GM18508 (cell line): ENCODE data around the gene KRT81.
"Not testable (repeated sequence)": the region's sequence is repeated elsewhere in the genome, so short reads cannot be mapped to it uniquely, and the experiment has no call there.

ENCODE experiments used
- ATAC-seq: cut with Tn5 transposase; IDR thresholded peaks from one replicate; pipeline ENCODE4 v1.9.1; 2021; ENCODE audit warnings: moderate number of reproducible peaks; ENCODE audit not compliant: insufficient read depth, unreplicated experiment

The KRT81 gene

DNA sequence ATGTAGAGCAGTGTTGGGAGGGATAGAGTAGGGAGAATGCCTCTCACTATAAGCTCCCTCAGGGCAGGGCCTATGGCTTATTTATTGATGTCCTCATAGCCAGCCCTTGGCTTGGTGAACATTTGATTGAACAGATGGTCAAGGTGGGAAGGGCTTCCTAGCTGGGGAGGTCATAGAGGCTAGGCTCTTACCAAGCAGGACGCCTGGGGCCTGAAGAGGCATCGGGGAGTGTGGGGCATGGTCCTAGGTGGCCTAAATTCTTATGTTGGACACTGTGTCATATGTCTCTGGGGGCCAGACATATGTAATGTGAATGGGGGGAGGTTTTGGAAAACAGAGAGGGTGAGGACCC, 34.8 kb downstream of the KRT81 start:
- no peak for ATAC-seq

DNA sequence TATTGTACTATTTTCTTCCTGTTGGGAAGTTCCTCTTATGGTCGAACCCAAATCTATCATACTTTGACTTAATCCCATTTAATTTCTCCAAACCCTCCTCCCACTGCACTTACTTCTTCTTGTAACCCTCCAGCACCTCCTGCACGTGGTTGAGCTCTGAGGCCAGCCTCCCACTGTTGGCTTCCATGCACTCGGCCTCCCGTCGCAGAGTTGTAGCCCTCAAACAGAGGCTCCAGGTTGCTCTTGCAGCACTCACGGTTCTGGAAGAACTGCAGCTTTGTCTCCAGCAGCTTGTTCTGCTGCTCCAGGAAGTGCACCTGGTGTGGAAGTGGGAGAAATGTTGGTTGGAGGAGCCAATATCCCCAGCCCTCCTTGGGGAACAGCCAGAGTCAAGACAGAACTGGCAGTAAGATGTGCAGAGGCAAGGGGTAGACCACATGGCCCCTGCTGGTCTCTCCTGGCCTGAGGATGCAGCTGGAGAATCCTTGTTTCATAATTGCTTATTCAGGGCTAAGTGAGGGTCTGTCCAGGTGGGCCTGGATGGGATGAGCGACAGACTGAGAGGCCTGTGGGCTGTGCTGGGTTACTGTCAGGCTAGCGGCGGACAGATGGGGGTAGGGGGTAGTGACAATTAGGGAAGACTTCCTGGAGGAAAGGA, 35.3 kb downstream of the KRT81 start:
- ATAC-seq: no peak

DNA sequence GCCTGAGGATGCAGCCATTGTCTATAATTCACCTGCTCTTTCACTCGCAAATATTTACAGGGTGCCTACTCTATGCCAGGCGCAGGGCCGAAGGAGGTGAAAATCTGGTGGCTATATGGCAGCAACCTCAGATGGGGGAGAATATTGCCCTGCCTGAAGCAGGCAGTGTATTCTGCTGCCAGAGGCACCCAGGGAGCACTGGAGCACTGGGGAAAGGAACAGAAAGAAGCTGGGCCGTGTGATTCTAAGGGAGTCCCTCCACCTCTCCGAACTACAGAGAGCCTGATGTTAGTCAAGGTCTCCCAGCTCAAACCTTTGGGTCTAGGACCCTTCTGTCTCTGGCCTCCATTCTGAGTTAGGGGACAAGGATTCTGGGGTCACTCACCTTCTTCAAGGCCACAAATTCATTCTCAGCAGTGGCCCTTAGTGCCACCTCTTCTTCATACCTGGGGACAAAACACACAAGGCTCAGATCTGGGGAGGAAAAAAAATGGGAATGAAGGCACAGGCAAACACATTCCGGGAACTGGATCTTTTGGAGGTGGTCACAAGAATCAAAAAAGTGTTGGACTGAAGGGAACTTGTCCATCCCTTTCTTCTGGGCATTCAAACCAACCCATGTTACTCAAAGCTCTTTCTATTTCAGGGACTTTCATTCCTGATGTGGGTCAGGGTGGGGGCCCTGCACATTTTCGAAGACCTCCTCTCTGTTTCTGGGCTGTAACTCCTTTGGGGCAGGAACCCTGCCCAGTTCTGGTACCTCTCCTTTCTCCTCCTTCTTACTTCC, 36.2 kb downstream of the KRT81 start:
- ATAC-seq: no peak

- no peak for ATAC-seq
These were observed 37.0 kb downstream of the KRT81 start for GRCh38 chr12:52254180-52254964.

DNA sequence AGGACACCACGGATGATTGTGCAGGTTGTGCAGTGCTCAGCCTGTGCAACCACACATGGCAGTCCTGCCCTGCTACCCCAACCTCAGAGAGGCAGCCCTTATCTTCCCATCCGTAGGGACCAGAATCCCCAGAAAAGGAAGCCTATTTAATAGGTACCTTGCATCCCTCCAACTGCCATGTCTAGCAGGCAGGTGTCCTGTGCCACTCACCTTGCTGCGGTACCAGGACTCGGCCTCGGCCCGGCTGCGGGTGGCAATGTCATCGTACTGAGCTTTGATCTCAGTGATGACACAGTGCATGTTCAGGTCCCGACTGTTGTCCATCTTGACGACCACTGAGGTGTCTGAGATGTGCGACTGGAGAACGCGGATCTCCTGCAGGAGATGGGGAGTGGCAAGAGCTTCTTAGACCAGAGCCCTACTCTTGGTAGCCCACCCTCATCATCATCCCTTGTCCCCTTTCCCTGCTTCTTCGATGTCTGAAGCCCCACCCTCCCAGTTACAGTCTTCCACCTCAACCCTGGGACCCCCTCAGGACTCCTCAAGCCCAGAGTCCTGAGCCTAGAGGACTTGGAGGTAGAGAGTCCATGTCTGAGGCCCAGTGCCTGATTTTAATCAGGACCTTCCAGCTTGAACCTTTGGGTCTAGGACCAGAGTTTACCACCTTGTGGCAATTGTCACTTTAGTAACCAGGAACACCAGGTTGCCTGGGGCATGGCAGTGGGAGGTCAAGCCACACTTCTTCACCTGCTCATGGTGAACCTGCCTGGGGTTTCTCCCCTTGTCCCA, 37.7 kb downstream of the KRT81 start:
- ATAC-seq: no peak

GRCh38 chr12:52252728-52253343, 38.5 kb downstream of the KRT81 start:
- no peak for ATAC-seq

DNA sequence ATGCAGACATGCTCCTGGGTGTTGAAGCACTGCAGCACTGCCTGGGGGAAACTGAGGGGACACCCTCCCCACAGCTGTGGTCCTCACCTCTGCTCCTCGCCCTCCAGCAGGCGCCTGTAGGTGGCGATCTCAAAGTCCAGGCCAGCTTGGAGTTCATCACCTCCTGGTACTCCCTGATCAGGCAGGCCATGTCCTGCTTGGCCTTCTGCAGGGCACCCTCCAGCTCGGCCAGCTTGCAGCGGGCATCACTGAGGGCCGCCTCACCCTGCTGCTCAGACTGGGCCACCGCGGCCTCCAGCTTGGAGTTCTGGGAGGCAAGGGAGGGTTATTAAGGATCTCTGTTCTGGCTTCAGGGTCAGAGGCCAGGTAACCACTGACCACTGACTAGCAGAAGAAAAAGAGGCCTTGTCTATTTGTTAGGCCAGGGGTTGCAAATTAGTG, 39.1 kb downstream of the KRT81 start:
- ATAC-seq: not testable (repeated sequence)

DNA sequence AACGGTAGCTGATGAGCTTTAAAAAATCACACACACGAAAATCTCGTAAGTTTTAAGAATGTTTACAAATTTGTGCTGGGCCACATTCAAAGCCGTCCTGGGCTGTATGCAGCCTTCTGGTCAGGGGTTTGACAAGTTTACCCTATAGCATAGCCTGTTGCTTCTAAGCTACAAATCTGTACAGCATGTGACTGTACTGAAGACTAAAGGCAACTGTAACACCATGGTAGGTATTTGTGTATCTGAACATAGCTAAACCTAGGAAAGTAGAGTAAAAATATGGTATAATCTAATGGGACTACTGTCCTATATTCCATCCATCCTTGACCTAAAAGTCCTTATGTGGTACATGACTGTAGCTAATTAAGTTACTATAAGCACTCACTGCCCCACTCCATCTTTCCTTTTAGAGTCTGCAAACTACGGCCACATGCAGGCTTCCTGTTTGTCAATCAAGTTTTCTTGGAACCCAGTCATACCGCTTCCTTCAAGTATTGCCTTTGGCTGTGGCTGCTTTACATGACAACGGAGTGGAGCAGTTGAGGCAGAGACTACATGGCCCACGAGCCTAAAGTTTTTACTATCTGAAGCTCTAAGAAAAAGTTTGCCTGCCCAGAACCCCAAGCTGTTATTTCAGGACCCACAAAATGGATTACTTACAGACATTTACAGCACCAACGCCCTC, 39.8 kb downstream of the KRT81 start:
- no peak for ATAC-seq

DNA sequence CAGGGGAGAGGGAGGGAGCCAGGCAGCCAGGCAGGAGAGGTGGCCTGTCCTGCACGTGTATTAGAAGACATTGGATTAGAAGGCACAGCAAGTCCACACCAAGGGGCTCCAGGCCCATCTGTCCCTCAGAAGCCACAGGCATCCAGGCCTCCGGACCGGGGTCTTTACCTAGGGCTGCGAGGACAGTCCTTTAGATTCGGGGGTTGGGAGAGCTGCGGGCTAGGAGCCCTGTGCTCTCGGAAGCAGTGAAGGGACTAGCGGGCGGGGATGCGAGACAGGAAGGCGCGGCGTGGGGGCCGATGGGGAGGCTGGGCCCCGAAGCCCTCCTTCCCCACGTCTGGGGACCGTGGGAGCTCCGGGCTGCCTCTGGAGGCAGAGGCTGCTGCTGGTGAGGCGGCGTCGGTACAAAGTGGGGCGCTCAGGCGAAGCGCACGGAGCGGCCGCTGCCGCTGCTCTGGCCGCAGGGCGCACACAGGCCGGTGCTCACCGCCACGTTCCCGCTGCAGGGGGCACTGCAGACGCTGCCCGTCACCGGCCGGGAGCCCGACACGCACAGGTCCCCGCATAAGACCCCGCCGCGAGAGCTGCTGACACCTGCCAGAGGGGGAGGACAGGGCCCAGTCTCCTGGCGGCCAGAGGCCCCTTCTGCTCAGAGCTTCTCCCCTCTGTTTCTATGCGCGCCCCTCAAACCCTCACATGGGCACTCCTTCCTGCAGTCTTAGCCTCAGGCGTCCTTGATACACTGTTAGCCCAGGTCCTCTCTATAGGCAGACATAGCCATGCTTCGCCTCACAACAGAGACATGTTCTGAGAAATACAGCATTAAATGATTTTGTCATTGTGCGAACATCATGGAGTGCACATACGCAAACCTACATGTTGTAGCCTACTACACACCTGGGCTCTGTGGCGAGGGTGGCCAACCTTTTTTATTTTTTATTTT, 41.0 kb downstream of the KRT81 start:
- no peak for ATAC-seq

- no peak for ATAC-seq
These were observed 41.8 kb downstream of the KRT81 start for GRCh38 chr12:52249511-52250047.

DNA sequence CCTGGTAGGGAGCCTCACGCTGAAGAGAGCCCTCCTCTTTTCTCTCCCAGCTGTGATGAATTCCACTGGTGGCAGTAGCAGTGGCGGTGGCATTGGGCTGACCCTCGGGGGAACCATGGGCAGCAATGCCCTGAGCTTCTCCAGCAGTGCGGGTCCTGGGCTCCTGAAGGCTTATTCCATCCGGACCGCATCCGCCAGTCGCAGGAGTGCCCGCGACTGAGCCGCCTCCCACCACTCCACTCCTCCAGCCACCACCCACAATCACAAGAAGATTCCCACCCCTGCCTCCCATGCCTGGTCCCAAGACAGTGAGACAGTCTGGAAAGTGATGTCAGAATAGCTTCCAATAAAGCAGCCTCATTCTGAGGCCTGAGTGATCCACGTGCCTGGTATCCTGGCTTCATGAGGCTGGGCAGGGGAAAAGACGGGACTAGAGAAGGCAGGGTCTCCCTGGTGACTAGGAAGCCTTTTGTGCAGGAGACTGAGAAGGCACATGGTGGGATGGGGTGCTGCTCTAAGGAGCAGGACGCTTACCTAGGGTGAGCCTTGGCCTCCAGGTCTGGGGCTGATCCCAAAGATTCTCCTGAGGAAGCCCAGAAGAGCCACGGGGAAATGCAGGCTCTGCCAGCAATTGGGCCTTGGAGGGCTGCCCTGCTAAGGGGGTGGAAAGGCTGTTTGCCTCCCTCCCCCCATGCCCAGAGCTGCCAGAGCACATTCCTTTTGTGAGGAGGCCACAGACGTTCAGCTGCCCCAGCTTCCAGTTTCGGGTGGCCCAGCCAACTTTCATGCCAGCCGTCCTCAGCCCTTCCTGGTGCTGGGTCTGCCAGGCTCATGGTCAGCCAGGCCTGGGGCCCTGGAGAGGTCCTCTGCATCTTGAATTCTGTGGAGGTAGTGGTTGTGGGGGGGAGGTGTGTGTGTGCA, 42.5 kb downstream of the KRT81 start:
- no peak for ATAC-seq

DNA sequence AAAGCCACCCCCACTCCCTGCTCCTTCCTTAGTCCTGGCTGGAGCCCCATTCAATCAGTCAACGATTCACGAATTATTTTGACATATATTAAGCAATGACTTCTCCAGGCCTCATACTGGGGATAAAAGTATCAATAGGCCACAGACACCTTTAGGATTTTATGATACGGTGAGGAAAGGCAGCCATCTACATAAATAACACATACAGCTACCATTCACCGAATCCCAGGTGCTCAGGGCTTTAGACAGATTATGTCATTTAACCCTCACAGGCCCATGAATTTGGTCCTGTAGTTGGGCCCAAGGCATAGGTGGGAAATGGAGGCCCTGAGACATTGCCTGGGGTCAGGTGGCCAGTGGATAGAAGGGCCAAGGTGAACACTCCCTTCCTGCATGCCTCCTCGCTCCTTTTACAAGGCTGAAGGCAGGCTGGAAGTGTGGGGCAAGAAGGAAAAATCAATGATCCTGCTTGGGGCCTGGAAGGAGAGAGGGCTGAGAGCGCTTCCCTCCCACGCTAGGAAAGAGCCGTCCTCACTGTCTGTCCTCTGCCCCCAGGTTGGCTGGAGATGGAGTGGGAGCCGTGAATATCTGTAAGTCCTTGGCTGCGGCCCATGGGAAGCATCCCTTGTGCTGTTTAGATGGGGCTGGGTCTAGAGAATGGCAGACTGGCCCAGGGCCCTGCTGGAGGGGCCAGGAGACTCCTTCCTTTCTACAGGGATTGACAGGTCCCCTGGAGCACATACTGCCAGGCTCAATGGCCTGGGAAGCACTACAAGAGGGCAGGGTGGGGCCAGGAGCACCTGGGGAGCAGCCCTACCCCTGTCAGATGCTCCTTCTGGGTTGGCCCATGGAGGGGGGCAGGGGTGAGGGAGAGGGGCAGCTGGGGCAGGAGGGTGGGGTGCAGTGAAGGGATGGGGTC, 43.5 kb downstream of the KRT81 start:
- ATAC-seq: no peak

DNA sequence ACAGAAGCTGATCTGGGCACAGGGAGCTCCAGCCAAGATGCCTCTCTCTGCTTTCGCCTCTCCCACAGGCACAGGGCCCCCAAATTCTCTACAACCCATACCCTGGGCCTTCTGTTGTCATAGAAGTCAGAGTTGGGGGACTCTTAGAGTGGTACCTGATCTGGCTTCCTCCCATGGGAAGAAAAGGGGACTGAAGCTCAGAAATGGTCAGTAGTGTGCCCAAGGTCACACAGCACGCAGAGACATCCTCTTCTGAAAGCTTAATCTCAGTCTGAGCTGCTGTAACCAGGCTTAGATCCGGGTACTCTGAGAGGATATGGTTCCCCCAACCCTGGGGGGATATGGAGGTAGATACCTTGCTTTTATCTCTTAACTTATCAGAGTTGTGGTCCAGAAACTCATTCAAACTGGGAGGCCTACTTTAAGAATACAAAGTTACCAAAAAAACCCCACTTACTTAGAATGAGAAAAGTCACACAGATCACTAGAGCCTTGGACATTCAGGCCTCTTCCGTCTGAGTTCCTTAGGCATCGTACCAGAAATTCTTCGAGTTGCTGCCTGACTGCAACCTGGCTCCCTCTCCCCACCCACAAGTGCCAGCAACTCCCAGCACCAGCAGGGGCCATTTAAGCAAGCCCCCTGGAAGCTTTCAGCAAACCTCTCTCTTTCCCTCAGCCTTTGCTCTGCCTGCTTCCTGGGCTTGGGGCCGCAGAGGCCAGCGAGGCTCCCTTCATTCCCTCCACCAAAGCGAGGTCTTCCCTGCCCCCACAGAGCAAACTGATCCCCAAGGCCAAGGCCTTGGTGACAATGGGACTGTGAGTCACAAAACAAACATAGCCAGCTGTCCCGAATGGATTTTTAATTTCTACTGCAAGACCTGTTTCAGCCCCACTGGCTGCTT, 44.4 kb downstream of the KRT81 start:
- ATAC-seq: no peak

DNA sequence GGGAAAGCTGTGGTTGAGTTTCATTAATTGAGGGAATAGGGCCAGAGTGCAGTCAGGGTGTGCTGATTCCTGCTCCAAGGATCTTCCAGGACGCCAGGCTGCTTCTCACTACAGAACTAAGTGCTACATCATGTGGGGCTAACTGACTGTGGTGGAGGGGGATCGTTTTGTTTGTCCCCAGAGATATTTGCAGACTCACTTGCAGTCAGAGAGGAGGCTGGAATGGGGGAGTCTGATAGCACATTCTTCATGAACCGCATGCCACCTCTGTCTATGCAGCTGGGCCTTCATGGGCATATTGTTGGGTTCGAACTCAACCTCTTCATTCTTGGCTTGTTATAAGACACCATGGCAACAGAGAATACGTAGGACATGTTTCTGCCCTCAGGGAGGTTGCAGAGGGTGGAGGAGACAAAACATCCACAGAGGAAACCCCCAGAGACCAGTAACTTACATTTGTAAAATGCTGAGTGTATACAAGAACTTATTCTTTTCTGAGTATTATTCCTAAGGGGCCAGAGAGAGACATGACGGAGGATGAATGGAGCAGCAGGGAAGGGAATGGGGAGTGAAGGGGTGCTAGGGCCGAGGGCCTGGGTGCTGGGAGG, 45.3 kb downstream of the KRT81 start:
- ATAC-seq: no peak
